GM18951 (cell line): ENCODE measurements around the gene MYOM1.

Experiments
- POLR2A ChIP-seq: IDR thresholded peaks from 4 replicates; pipeline ENCODE4 v1.6.1; 2011; ENCODE audit warnings: mild to moderate bottlenecking; ENCODE audit not compliant: insufficient read length, insufficient read depth; ENCODE audit errors: extremely low read depth
- in situ Hi-C: fragments of 300-500 bp; cut with MboI; formaldehyde crosslinking; loops from one replicate; pipeline ENCODE4 v1.12.0; 2022; ENCODE audit warnings: low sequenced_read_pairs, mixed read lengths, inconsistent platforms; ENCODE audit not compliant: unreplicated experiment

MYOM1 gene

DNA sequence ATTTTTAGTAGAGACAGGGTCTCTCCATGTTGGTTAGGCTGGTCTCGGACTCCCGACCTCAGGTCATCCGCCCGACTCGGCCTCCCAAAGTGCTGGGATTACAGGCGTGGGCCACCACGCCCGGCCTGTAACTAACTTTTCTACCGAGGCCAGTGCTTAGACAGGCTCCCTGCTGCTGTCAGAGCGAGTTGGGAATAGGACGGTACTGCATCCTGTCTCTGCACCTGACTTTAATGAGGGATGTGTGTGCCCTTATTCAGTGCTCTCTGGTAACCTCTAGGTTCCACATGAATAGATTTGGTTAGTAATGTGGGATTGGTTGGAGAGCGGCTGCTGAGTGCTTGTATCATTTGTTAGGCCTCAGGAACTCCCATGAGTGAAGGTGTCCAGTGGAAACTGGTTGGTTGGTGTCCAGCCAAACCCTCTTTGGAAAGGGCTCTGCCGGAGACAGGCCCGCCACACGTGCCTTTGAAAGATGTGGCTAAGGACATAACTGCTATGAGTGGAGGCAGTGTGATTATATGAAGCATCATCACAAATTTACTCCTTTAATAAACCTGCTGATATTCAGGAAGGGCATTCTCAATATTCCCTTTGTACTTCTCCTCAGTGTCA lies 36.6 kb downstream of the MYOM1 start:
- in situ Hi-C loops, result no loop called here
- no peak for TF ChIP-seq POLR2A

DNA sequence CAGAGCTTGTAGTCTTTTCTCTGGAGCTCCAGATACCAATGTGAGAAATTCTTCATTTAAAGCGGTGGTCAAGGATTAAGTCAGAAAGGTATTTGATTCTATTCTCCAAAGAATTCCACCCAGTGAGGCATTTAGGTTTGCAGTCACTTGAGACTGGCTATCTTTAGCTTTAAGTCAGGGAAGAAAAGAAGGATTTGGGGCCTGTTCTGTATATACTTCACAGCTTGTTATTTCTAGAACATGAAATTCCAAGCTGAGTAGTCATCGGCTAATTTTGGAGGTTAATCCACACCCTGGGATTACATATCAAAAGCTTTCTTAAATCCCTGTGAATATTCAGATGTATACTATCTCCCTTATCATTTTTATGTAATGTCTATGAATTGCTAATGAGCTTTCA lies 39.4 kb downstream of the MYOM1 start:
- no peak for TF ChIP-seq POLR2A
- in situ Hi-C loops, result no loop called here

DNA sequence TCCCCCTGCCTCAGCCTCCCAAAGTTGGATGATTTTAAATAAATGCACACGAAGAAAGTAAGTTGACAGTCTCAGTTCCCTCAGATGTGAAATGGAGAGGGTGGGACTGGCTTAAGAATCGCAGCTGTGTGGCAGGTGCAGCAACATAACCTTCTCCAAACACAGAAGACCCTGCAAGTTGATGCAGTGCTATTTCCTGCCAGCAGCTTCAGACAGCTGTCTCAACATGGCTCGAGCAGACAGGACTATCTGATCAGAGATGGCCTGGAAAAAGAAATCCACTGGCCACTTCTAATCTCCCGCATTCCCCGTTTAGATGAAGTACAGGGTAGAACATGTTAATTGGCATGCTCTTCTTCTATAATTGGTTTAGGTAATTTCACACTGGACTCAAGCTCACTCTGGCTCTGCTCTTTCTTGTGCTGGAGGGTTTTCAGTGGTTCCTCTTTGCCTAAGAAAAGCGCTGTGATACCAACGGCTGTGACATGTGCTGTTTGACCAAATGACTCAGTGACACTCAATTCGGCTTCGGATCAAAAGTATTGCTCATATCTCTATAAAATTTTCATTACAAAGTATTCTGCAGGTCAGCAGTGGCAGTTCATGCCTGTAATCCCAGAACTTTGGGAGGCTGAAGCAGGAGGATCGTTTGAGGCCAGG lies 40.2 kb downstream of the MYOM1 start:
- in situ Hi-C loops, result no loop called here
- TF ChIP-seq POLR2A, result no peak

DNA sequence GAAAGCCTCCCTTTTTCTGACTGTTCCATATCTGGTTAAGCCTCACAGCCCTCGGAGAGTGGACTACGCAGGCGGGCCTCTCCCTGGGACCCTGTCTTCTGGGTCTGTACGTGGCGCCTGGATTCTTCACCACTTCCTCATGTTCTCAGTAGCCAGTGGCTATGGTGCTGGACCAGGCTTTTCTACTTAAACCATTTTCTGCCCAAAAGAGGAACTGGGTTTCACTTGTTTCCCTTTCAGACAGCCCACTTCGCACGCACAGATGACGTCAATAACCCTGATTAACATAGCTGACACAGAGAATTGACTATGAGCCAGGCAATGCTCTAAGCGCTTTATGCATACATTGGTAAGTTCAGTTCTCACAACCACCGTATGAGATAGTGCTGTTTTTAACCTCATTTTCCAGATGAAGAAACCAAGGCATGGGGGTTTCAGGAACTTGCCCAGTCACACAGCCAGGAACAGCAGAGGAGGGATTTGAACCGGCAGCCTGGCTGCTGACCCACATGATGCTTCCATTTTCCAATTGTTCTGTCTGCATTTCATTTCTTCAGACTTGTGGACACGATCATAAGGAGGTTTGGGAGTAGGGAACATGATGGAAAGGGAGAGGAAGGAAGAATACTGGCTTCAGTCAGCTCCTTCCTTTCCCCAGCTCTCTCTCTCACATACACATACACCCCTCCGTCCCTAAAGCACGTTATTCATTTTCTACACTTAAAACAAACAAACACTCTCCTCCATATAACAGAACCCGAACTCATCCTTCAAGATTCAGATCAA lies 41.7 kb downstream of the MYOM1 start:
- in situ Hi-C loops, result no loop called here
- peak; percentile 59 for TF ChIP-seq POLR2A

GRCh38 chr18:3175195-3175758 lies 44.5 kb downstream of the MYOM1 start:
- in situ Hi-C loops, result no loop called here

DNA sequence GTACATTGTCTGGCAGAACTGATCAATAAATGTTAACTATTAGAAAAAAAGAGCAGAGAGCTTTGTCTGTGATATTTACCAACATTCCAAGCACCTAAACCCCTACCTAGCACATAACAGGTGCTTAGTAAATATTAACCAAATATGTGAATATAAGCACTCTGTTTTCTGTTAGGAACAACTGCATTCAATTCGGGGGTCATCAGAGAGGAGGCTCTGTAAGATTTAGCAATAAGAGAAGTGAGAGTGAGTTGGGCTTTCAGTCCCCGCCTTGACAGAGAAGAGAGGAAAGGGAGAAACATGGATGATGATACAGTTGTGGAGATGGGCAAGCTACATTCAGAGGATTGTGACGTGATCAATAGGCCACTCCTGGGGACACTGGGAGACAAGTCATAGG lies 47.7 kb downstream of the MYOM1 start:
- no peak for TF ChIP-seq POLR2A
- in situ Hi-C loops, result no loop called here

More at GRCh38 chr18:3175195-3175758, 44.5 kb downstream of the MYOM1 start:
- TF ChIP-seq POLR2A, result no peak

DNA sequence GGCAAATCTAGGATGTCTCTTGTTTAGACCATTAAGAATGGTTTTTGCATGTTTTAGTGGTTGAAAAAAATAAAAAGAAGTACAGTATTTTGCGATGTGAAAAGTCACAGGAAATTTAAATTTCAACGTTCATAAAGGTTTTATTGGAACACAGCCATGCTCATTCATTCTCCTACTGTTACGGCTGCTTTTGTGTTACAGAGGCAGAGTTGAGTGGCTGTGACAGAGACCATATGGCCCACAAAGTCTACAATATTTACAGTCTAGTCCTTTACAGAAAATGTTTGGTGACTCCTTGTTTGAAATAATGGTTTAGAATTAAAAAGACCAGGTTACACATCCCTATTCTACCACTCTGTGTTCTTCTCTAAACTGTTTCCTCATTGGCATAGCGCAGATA lies 48.1 kb downstream of the MYOM1 start:
- in situ Hi-C loops, result no loop called here
- TF ChIP-seq POLR2A, result no peak

DNA sequence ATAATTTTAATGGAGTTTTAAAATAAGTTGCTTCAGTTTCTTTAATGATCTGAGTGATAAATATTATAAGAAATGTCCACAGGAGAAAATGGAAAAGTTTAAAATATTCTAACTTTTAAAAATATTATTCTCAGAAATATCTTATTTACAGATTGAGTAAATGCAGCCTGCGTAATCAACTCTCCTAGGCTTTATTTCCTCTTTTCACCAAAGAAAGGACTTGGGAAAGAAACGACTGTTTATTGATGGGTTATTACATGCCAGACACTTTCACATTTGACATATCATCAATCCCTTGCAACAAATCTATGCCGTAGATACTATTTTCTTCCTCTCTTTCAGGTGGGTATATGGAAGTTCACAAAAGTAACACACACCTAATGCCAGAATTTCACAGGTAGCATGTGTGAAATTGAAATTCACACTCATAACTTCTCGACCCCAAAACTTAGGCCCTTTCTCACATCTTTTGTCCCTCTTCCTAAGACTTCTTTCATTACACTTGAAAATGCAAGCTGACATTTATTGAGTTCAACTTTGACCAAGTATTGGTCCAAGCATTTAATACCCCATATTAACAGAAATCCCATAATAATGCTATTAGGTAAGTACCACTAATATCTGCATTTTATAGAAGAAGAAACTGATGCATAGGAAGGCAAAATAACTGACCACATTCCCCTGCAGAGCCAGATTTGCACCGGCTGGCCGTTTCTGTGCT lies 49.2 kb downstream of the MYOM1 start:
- TF ChIP-seq POLR2A, result no peak
- in situ Hi-C loops, result no loop called here

GRCh38 chr18:3164381-3164780 lies 55.4 kb downstream of the MYOM1 start:
- in situ Hi-C loops, result no loop called here

GRCh38 chr18:3163968-3164367 lies 55.8 kb downstream of the MYOM1 start:
- in situ Hi-C loops, result no loop called here
- no peak for TF ChIP-seq POLR2A

More at GRCh38 chr18:3164381-3164780, 55.4 kb downstream of the MYOM1 start:
- TF ChIP-seq POLR2A, result no peak

GRCh38 chr18:3162181-3162580 lies 57.6 kb downstream of the MYOM1 start:
- in situ Hi-C loops, result no loop called here
- no peak for TF ChIP-seq POLR2A

DNA sequence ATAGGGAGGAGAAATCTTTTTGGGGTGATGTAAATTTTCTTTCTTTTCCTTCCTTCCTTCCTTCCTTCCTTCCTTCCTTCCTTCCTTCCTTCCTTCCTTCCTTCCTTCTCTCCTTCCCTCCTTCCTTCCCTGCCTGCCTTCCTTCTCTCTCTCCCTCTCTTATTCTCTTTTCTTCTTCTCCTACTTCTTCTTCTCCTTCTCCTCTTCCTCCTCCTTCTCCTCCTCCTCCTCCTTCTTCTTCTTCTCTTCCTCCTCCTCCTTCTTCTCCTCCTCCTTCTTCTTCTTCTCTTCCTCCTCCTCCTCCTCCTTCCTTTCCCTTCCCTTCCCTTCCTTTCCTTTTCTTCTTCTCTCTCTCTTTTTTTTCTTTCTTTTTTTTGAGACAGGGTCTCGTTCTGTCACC lies 59.9 kb downstream of the MYOM1 start:
- TF ChIP-seq POLR2A, result no peak
- in situ Hi-C loops, result loop anchor here (10.0 kb wide), 1 partner anchor 215 kb away; no protein-coding TSS in a partner anchor

DNA sequence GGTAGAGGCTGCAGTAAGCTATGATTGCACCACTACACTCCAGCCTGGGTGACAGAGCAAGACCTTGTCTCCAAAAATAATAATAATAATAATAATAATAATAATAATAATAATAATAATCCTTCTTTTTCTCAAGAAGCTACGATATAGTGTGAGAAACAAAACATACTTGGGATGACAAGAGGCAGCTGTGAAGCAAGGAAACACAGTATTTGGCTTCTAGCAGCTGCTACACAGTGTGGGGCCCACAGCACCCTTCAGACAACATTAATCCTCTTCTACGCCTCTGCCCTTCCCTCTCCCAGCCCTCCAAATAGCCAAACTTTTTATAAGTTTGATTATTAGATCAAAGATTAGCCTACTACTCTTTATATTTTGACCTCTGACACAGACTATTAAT lies 62.2 kb downstream of the MYOM1 start:
- no peak for TF ChIP-seq POLR2A
- in situ Hi-C loops, result loop anchor here (10.0 kb wide), 1 partner anchor 213 kb away; no protein-coding TSS in a partner anchor
